Activated CD4-positive, alpha-beta T cell treated with anti-CD3 and anti-CD28 coated beads, Interleukin-2, amount 10 ng/mL, durations not matched to agents 7 days and 5 days (primary cell): ENCODE data around the gene SKAP1. TPM values are rescaled to one million over a fixed set of nuclear protein-coding genes. Genes with fewer than 3 reads are reported as not detected.

Source experiments
- CTCF ChIA-PET: fragments of 350-600 bp; sonication (Branson Sonifier 250); formaldehyde crosslinking; loops from one replicate; lab custom pipeline; 2021; ENCODE audit warnings: antibody characterized with exemption; lab: Charles Lee
- POLR2A ChIA-PET: fragments of 350-600 bp; sonication (Branson Sonifier 250); formaldehyde crosslinking; loops from one replicate; lab custom pipeline; 2021; ENCODE audit warnings: antibody characterized with exemption; lab: Charles Lee
- DNase-seq: peaks from one replicate; pipeline ENCODE4 v3.0.0-alpha.2; 2020
- H3K27ac Mint-ChIP-seq: one replicate; pipeline ENCODE4 v1.8.0; 2021; ENCODE audit warnings: mild to moderate bottlenecking, moderate library complexity, mixed read lengths
- H3K27me3 Mint-ChIP-seq: one replicate; pipeline ENCODE4 v1.8.0; 2021; ENCODE audit warnings: mixed read lengths
- H3K36me3 Mint-ChIP-seq: one replicate; pipeline ENCODE4 v1.8.0; 2021; ENCODE audit warnings: low read depth, mixed read lengths
- H3K4me1 Mint-ChIP-seq: one replicate; pipeline ENCODE4 v1.8.0; 2021; ENCODE audit warnings: mixed read lengths
- H3K4me3 Mint-ChIP-seq: one replicate; pipeline ENCODE4 v1.8.0; 2021; ENCODE audit warnings: mild to moderate bottlenecking, moderate library complexity, mixed read lengths
- H3K9me3 Mint-ChIP-seq: one replicate; pipeline ENCODE4 v1.8.0; 2021; ENCODE audit warnings: mixed read lengths
- total RNA-seq, 2 experiments: library from RNA; stranded (reverse); gene quantifications; one replicate each; pipeline ENCODE4 v1.2.3, GENCODE V29; 2021

SKAP1 gene
- total RNA-seq, 2 experiments from 2014 or later = 123 to 144 TPM

DNA sequence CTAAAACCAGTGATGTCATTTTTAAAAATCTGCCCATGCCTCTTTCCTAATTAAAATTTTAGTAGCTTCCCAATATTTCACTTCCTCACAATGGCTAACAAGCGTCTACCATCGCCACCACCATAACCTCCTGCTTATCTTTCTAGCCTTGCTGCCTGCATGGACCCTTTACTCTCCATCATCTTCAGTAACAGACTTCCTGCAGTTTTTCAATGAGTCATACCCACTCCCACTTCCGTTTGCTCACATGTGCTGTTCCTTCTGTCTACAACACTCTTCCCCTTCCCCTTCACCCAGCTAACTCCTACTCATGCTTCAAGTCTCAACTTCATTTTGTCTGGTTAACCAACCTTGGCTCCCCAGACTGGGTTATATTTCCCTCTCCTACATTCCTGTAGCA lies 12.8 kb upstream of the SKAP1 start:
- Mint-ChIP-seq H3K27ac (peak overlapping the region; percentile 95), H3K36me3 (peaks cover 17% of the 10 kb centered on the region), H3K9me3 (peaks cover 6% of the 10 kb centered on the region), H3K27me3 (no peaks in the 10 kb centered on the region), H3K4me3 (peak overlapping the region; percentile 14), H3K4me1 (peaks cover 88% of the 10 kb centered on the region)
- CTCF ChIA-PET = interaction anchor here (1.0 kb wide), 1 partner anchor 10 kb away, joined by 4 read pairs; no protein-coding TSS in a partner anchor
- POLR2A ChIA-PET = no interaction called here
- DNase-seq = no peak

DNA sequence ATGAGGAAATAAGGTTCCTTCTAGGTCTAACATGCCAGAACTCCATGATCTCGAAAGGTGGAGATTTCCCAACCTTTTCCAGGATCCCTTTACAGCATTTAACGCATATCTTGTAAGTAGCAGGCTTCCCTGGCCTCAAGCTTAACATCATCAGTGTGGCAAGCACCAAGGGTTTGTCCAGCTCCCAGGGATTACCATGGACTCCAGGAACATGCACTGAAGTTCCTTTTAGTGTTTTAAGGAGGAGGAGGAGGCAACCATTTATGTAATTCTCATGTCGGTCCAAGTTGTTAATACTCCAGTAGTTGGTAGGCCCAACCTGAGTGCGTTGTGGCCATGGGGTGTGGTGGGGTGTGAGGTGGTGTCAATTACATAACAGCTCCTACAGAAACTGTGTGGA lies 11.8 kb upstream of the SKAP1 start:
- POLR2A ChIA-PET = no interaction called here
- H3K9me3 Mint-ChIP-seq = peaks cover 7% of the 10 kb centered on the region
- H3K4me3 Mint-ChIP-seq = peak overlapping the region; percentile 65
- peaks cover 92% of the 10 kb centered on the region for H3K4me1 Mint-ChIP-seq
- no peak for DNase-seq
- CTCF ChIA-PET = interaction anchor here (0.6 to 4.4 kb wide), 6 partner anchors 9 to 18 kb away, joined by 4 to 18 read pairs (median 5); no protein-coding TSS in a partner anchor
- peak overlapping the region; percentile 95 for H3K27ac Mint-ChIP-seq
- H3K36me3 Mint-ChIP-seq = peaks cover 21% of the 10 kb centered on the region
- H3K27me3 Mint-ChIP-seq = no peaks in the 10 kb centered on the region

DNA sequence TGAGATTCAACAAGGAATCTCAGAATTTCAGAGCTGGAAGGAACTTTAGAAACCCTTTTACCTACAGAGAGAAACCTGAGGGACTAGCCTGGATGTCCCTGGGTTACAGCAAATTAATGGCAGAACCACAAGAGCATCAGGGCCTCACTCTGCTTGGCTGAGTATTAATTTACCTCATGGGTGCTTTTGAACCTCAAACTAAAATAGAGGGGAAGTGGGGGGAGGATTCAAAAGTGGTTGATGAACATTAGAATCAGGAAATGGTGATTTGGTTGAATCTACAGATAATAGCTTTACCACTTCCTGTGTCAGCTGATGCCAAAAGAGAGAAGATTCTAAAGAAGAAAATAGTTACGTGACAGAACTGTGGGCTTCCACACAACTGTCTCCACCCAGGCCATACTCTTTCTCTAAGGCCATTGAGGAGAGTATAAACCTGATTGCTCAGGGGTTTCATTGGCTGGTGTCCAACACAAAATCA lies 11.3 kb upstream of the SKAP1 start:
- no peaks in the 10 kb centered on the region for H3K27me3 Mint-ChIP-seq

DNA sequence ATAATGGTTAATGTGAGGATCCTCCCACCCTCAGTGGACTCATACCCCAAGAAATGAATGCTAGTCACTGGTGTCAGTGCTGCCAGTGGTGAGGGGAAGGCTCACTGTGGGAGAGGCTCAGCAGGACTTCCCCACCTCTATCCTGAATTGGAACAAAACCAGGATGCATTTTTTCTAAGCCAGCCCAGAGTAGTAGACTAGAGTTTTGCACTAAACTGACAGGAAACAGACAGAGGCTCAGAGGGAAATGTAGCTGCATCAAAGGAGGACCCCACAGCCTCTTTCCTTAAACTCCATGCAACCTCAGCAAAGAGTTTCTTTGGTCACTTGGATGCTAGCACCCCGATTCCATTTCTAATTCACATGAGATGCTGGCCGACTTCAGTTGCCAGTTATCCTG lies 10.7 kb upstream of the SKAP1 start:
- Mint-ChIP-seq H3K4me1 (peaks cover 92% of the 10 kb centered on the region), H3K27ac (peak overlapping the region; percentile 95)
- POLR2A ChIA-PET = interaction anchor here (0.8 kb wide), 1 partner anchor 13 kb away, joined by 3 read pairs; no protein-coding TSS in a partner anchor

More for the DNA sequence above, 11.3 kb upstream of the SKAP1 start:
- Mint-ChIP-seq H3K4me3 (peak overlapping the region; percentile 65), H3K4me1 (peaks cover 92% of the 10 kb centered on the region), H3K9me3 (peaks cover 13% of the 10 kb centered on the region), H3K36me3 (peaks cover 27% of the 10 kb centered on the region), H3K27ac (peak overlapping the region; percentile 95)
- ChIA-PET CTCF (interaction anchor here (0.6 to 4.4 kb wide), 6 partner anchors 9 to 40 kb away, joined by 3 to 18 read pairs (median 5); no protein-coding TSS in a partner anchor), POLR2A (no interaction called here)
- DNase-seq = peak; percentile 69

DNA sequence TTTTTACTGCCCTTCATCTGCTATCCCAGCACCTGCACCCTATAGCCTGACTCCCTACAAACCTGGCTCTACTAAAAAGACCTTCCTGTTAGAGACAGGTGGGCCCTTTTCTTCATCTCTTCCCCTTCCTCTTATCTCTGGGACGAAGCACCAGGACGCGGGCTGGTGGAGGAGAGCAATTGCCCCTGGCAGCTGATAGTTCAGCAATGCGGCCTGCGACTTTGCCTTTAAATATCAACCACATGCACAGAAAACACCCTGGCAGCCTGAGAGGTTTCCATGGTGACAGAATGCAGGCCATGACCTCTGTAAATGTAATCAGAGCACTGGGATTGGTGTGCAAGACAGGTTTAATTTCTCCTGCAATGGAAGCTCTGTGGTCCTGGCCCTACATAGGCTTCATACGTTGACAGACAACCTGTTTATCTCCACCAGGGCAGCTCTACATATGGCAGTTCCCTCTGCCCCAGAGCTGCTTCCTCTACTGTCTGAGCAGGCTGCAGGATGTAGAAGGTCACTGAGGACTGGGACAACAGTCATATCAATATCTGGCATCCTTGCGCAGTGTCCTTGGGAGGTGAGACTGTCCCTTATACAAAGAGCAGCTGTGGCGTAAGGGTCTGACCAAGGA lies 10.0 kb upstream of the SKAP1 start:
- H3K9me3 Mint-ChIP-seq = peaks cover 13% of the 10 kb centered on the region
- no peaks in the 10 kb centered on the region for H3K27me3 Mint-ChIP-seq
- peak overlapping the region; percentile 65 for H3K4me3 Mint-ChIP-seq
- CTCF ChIA-PET = interaction anchor here (1.3 to 4.4 kb wide), 4 partner anchors 12 to 39 kb away, joined by 3 to 18 read pairs (median 4); no protein-coding TSS in a partner anchor
- DNase-seq = peak; percentile 74
- POLR2A ChIA-PET = interaction anchor here (0.7 to 1.0 kb wide), 3 partner anchors 12 to 23 kb away, joined by 3 to 4 read pairs (median 4); no protein-coding TSS in a partner anchor
- H3K27ac Mint-ChIP-seq = peak overlapping the region; percentile 95
- peaks cover 25% of the 10 kb centered on the region for H3K36me3 Mint-ChIP-seq
- peaks cover 93% of the 10 kb centered on the region for H3K4me1 Mint-ChIP-seq

More for the DNA sequence above, 10.7 kb upstream of the SKAP1 start:
- H3K27me3 Mint-ChIP-seq = no peaks in the 10 kb centered on the region
- CTCF ChIA-PET = interaction anchor here (1.3 to 4.4 kb wide), 5 partner anchors 9 to 39 kb away, joined by 3 to 18 read pairs (median 5); no protein-coding TSS in a partner anchor
- H3K4me3 Mint-ChIP-seq = peak overlapping the region; percentile 65
- peak; percentile 16 for DNase-seq
- H3K36me3 Mint-ChIP-seq = peaks cover 25% of the 10 kb centered on the region
- peaks cover 13% of the 10 kb centered on the region for H3K9me3 Mint-ChIP-seq

DNA sequence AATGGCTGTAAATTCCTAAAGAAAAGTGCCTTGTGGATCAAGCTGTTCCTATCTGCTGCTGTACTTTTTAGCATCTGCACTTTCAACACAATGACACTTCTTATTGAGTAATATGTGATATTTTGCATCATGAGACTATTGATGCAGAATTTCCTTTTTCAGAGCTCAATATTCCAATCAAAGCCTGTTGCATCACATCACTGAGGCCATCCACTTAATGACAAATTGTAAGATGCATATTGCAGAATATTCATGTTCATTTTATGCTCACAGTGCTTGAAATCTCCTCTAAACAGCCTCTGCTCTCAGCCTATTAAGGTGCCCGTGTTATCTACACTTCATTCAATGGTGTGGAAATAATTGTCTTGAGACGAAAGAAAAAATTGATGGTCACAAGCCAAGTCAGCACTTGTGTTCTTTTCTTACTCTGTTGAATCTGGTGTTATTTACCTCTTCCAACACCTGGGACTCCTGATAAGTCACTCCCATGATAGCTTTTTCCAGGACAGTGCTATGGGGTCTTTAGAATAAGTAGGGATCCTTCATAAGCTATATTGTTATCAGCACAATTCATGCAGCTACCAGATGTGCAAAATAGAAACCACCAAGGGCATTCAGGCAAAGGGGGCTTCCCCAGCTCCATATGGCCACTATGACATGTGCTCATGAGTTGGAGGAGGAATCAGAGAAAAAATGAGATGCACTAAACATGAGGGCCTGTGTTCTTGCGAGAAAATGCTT lies 9.3 kb upstream of the SKAP1 start:
- CTCF ChIA-PET = interaction anchor here (1.2 to 4.4 kb wide), 4 partner anchors 13 to 38 kb away, joined by 3 to 18 read pairs (median 3); no protein-coding TSS in a partner anchor
- Mint-ChIP-seq H3K27ac (peak overlapping the region; percentile 95), H3K4me3 (no peak overlapping the region), H3K9me3 (peaks cover 13% of the 10 kb centered on the region), H3K4me1 (peaks cover 88% of the 10 kb centered on the region), H3K27me3 (no peaks in the 10 kb centered on the region), H3K36me3 (peaks cover 25% of the 10 kb centered on the region)
- POLR2A ChIA-PET = interaction anchor here (0.7 to 1.0 kb wide), 2 partner anchors 11 to 22 kb away, joined by 4 read pairs; no protein-coding TSS in a partner anchor
- DNase-seq = peak; percentile 15

DNA sequence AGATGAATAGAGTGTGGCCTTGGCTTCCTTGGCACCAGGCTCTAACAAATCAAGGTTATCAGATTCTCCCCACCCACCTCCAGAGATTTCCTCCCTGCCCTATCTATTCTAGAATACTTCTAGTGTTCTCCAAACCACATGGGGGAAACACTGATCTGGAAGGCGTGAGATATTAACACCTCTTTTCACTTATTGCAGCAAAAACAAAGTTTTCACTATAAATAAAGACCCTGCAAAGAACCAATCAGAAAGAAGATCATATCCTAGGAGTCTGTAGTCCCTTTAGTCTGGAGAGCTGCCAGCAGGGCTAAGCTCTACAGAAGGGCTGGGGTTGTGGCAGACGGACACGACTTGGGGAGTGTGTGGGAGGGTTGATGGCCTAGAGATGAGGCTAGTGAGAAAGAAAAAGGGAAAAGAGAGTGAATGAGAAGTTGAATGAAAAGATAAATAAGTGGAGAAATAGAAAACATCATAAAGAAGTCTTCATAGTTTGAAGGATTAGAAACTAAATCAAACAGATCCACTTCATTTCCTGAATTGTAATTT lies 8.6 kb upstream of the SKAP1 start:
- H3K9me3 Mint-ChIP-seq = peaks cover 13% of the 10 kb centered on the region
- H3K4me3 Mint-ChIP-seq = no peak overlapping the region
- peak overlapping the region; percentile 60 for H3K27ac Mint-ChIP-seq
- POLR2A ChIA-PET = no interaction called here
- peaks cover 25% of the 10 kb centered on the region for H3K36me3 Mint-ChIP-seq
- DNase-seq = no peak
- peaks cover 88% of the 10 kb centered on the region for H3K4me1 Mint-ChIP-seq
- CTCF ChIA-PET = interaction anchor here (1.2 to 4.4 kb wide), 3 partner anchors 13 to 36 kb away, joined by 3 to 18 read pairs (median 3); no protein-coding TSS in a partner anchor
- no peaks in the 10 kb centered on the region for H3K27me3 Mint-ChIP-seq

DNA sequence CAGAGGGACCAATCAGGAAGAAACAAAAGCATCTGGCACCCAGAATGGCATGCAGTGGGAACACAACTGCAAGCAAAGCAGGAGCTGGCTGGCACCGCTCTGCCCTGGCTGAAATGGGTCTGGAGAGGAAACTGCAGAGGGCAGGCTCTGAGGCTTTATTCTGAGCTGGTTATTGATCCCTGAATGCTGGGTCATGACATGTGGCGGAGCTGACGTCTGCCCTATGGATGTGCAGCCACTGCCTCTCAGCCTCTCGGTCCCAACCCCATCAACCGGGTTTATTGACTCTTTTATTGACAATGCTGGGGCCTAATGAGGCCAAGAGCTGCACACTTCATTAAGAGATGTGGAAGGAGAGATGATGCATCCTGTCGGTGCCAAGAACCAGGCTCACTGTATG lies 3.9 kb upstream of the SKAP1 start:
- Mint-ChIP-seq H3K27me3 (no peaks in the 10 kb centered on the region), H3K36me3 (peaks cover 33% of the 10 kb centered on the region), H3K9me3 (peaks cover 7% of the 10 kb centered on the region), H3K27ac (no peak overlapping the region), H3K4me3 (no peak overlapping the region), H3K4me1 (peaks cover 77% of the 10 kb centered on the region)
- CTCF ChIA-PET = interaction anchor here (1.0 to 4.8 kb wide), 7 partner anchors 7 to 43 kb away, joined by 3 to 29 read pairs (median 5); no protein-coding TSS in a partner anchor
- POLR2A ChIA-PET = no interaction called here
- no peak for DNase-seq

DNA sequence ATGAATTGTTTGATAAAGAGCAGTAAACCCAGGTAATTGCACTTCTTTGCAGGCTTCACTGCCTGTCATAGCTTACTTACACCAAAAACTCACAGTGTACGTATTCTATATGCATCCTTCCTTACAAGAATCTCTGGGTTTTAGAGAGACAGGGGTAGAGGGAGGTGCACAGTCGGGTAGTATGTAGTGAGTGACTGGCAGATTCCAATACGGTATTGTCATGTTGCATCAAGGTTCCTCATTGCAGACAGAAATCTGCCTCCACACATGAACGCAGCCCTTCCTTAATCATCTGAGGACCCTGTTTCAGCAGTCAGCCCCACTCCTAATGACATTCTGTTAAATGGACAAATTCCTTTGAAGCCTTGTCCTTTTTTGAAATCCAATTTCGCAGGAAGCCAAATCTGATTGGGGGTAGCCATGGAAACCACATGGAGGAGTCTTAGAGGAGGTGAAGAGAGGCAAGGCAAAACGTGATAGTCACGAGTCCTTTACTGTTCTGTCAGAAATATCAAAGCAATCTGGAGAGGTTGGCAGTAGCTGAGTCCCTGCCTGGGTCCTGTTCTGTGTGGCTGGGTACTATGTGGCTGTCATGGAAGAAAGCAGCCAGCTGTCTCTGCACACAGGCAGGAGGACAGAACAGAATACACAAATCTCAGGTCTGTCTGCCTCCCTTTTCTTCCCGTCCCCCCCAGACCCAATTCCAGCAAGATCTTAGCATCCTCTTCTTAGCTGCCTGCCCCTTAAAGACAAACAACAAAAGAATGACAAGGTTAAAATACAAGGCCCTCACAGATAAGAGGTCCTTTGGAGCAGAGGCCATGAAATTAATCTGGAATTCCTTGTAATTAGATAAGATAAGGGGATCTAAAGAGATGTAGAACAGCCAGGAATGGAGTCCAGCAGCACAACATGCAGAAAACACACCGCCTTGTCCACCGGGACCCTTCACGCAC lies 3.1 kb upstream of the SKAP1 start:
- Mint-ChIP-seq H3K4me3 (no peak overlapping the region), H3K27me3 (no peaks in the 10 kb centered on the region), H3K4me1 (peaks cover 70% of the 10 kb centered on the region), H3K27ac (no peak overlapping the region), H3K36me3 (peaks cover 35% of the 10 kb centered on the region), H3K9me3 (peaks cover 7% of the 10 kb centered on the region)
- POLR2A ChIA-PET = no interaction called here
- CTCF ChIA-PET = interaction anchor here (1.0 to 4.8 kb wide), 6 partner anchors 9 to 43 kb away, joined by 3 to 29 read pairs (median 4); no protein-coding TSS in a partner anchor
- no peak for DNase-seq

DNA sequence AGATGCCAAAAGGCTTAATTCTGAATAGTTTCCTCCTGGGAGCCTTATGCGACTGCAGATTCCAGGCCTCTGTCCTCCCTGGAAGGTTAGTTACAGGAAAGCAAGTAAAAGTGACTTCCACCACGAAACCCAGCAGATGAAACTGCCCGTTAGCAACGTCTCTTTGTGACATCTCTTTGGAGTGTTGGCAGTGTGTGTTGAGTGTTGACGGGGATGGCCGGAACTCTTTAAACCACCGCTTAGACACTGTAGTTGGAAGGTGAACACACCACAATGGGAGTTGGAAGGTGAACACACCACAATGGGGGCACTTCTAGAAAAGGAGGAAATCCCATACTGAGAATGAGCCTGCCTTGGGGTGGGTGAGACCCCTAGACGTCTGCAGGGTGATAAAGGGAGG lies 858 bp downstream of the SKAP1 start:
- Mint-ChIP-seq H3K4me1 (peaks cover 69% of the 10 kb centered on the region), H3K27ac (peak overlapping the region; percentile 98), H3K36me3 (peaks cover 44% of the 10 kb centered on the region), H3K27me3 (no peaks in the 10 kb centered on the region), H3K9me3 (no peaks in the 10 kb centered on the region), H3K4me3 (peak overlapping the region; percentile 88)
- CTCF ChIA-PET = interaction anchor here (1.3 to 1.6 kb wide), 2 partner anchors 16 to 28 kb away, joined by 3 to 5 read pairs; no protein-coding TSS in a partner anchor
- peak; percentile 57 for DNase-seq
- POLR2A ChIA-PET = no interaction called here

DNA sequence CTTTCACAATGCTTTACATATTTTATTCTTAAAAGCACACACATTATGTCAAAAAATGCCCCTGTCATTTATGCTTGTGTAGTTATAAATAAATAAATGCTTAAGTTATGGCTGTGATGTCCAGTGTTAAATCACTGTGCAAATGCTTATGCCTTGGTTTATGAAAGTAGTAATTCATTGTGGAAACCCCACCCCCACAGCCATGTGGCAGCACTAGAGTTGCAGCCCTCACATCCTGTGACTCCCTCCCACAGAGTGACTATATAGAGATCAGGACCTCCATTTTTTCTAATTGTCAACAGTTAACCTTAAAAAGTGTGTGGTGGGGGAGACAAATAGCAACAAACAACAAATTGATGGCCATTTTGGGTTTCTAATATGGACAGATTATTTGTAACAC lies 2.4 kb downstream of the SKAP1 start:
- peak; percentile 80 for DNase-seq
- peaks cover 66% of the 10 kb centered on the region for H3K4me1 Mint-ChIP-seq
- peaks cover 51% of the 10 kb centered on the region for H3K36me3 Mint-ChIP-seq
- POLR2A ChIA-PET = interaction anchor here (1.2 kb wide), 1 partner anchor 12 kb away, joined by 4 read pairs; no protein-coding TSS in a partner anchor
- no peaks in the 10 kb centered on the region for H3K27me3 Mint-ChIP-seq
- no peaks in the 10 kb centered on the region for H3K9me3 Mint-ChIP-seq
- peak overlapping the region; percentile 98 for H3K27ac Mint-ChIP-seq
- CTCF ChIA-PET = interaction anchor here (1.1 to 1.6 kb wide), 3 partner anchors 18 to 29 kb away, joined by 4 to 5 read pairs (median 5); no protein-coding TSS in a partner anchor
- H3K4me3 Mint-ChIP-seq = peak overlapping the region; percentile 88
